ENCODE measurements around the gene LYPLA2.

DNA sequence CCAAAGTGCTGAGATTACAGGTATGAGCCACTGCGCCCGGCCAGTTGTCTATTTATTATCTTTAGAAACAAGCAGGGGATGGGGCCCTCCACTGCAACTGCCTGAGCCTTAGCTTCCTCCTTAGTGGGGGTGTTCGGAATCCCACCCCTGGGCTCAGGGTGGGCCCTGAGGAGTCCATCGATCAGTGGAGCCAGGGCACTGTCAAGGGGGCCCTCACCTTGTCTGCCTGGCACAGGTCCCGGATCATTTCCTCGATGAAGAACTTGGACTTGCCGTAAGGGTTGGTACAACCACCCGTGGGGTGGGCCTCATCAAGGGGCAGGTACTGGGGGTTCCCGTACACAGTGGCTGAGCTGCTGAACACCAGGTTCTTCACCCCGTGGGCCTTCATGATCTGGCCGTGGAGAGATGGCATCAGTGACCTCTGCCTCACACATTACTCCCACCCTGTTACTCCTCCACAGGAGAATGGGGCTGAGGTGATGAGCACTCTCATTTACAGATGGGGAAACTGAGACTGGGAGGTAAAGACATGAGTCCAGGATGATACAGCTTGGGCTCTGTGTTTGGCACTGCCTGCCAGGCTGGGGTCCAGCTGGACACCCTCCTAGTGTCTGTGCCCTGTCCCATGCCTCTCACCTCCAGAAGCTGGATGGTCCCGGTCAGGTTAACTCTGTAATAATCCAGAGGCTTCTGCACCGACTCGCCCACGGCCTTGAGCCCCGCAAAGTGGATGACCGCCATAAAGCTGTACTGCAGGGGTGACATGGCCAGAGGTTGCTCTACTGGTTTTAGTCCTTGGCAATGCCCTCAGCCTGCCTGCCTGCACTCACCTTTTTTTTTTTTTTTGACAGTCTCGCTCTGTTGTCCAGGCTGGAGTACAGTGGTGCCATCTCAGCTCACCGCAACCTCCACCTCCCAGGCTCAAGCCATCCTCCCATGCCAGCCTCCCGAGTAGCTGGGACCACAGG, 6.8 kb downstream of the LYPLA2 start:
- TF ChIP-seq, protein P1, sequence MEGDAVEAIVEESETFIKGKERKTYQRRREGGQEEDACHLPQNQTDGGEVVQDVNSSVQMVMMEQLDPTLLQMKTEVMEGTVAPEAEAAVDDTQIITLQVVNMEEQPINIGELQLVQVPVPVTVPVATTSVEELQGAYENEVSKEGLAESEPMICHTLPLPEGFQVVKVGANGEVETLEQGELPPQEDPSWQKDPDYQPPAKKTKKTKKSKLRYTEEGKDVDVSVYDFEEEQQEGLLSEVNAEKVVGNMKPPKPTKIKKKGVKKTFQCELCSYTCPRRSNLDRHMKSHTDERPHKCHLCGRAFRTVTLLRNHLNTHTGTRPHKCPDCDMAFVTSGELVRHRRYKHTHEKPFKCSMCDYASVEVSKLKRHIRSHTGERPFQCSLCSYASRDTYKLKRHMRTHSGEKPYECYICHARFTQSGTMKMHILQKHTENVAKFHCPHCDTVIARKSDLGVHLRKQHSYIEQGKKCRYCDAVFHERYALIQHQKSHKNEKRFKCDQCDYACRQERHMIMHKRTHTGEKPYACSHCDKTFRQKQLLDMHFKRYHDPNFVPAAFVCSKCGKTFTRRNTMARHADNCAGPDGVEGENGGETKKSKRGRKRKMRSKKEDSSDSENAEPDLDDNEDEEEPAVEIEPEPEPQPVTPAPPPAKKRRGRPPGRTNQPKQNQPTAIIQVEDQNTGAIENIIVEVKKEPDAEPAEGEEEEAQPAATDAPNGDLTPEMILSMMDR (conservative IDR thresholded peaks at IDR 0.05; ENCODE audit: low read depth in 2 of 2) = no peak
- TF ChIP-seq EZH2 (IDR thresholded peaks at IDR 0.05; ENCODE audit: low read depth, unreplicated experiment) = no peak
- TF ChIP-seq EZH2phosphoT487 (IDR thresholded peaks at IDR 0.05; ENCODE audit: unreplicated experiment) = no peak
- TF ChIP-seq CREB1 (CRISPR knock-in tag; IDR thresholded peaks at IDR 0.05; ENCODE audit: low read depth) = no peak
- TF ChIP-seq JUNB (IDR thresholded peaks at IDR 0.05; ENCODE audit: unreplicated experiment) = no peak
- TF ChIP-seq ZNF331 (CRISPR knock-in tag; IDR thresholded peaks at IDR 0.05; ENCODE audit: low read depth) = no peak
- TF ChIP-seq, protein P2, sequence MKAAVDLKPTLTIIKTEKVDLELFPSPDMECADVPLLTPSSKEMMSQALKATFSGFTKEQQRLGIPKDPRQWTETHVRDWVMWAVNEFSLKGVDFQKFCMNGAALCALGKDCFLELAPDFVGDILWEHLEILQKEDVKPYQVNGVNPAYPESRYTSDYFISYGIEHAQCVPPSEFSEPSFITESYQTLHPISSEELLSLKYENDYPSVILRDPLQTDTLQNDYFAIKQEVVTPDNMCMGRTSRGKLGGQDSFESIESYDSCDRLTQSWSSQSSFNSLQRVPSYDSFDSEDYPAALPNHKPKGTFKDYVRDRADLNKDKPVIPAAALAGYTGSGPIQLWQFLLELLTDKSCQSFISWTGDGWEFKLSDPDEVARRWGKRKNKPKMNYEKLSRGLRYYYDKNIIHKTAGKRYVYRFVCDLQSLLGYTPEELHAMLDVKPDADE (IDR thresholded peaks at IDR 0.05) = no peak
